NCI-H345 treated with DMSO at 0.1 percent for 48 hours (cell line): ENCODE results near the gene HAUS8.
A peak's percentile ranks its signal among the peaks of the same experiment; 100 is the strongest.
"Not testable (repeated sequence)": the region's sequence is repeated elsewhere in the genome, so short reads cannot be mapped to it uniquely, and the experiment has no call there.

ENCODE experiments used
- DNase-seq: peaks from one replicate; lab custom pipeline; 2025; ENCODE audit not compliant: unreplicated experiment; lab: John Stamatoyannopoulos, UW

The HAUS8 gene

GRCh38 chr19:17075035-17075863 lies at the start of gene HAUS8, which contains the start of gene MYO9B:
Gene HAUS8 (minus strand): TSS chr19:17075452. CDS start chr19:17075422, 30 bp downstream.
Gene MYO9B (plus strand): TSS chr19:17075777. CDS start chr19:17101718, 25,941 bp downstream.
- DNase-seq, result peak; percentile 87

GRCh38 chr19:17124025-17124424 lies 48.8 kb upstream of the HAUS8 start:
- no peak for DNase-seq

GRCh38 chr19:17123041-17123440 lies 47.8 kb upstream of the HAUS8 start:
- DNase-seq, result no peak

GRCh38 chr19:17121736-17122293 lies 46.6 kb upstream of the HAUS8 start:
- DNase-seq, result no peak

- no peak for DNase-seq
These were observed 43.7 kb upstream of the HAUS8 start for GRCh38 chr19:17118957-17119356.

GRCh38 chr19:17116996-17117702 lies 41.9 kb upstream of the HAUS8 start:
- DNase-seq, result no peak

GRCh38 chr19:17114414-17114831 lies 39.2 kb upstream of the HAUS8 start:
- DNase-seq, result no peak

GRCh38 chr19:17113127-17113785 lies 38.0 kb upstream of the HAUS8 start:
- no peak for DNase-seq

- no peak for DNase-seq
These were observed 37.4 kb upstream of the HAUS8 start for GRCh38 chr19:17112700-17113099.

- DNase-seq, result no peak
These were observed 37.0 kb upstream of the HAUS8 start for GRCh38 chr19:17112271-17112670.

- DNase-seq, result no peak
These were observed 36.5 kb upstream of the HAUS8 start for GRCh38 chr19:17111766-17112165.

GRCh38 chr19:17110599-17110966 lies 35.3 kb upstream of the HAUS8 start:
- DNase-seq, result no peak

GRCh38 chr19:17109962-17110598 lies 34.8 kb upstream of the HAUS8 start:
- DNase-seq, result no peak

GRCh38 chr19:17109300-17109699 lies 34.0 kb upstream of the HAUS8 start:
- no peak for DNase-seq

GRCh38 chr19:17108453-17108784 lies 33.2 kb upstream of the HAUS8 start:
- no peak for DNase-seq

GRCh38 chr19:17107546-17108452 lies 32.5 kb upstream of the HAUS8 start:
- no peak for DNase-seq

GRCh38 chr19:17106964-17107363 lies 31.7 kb upstream of the HAUS8 start:
- DNase-seq, result not testable (repeated sequence)

- no peak for DNase-seq
These were observed 30.3 kb upstream of the HAUS8 start for GRCh38 chr19:17105556-17105955.

- DNase-seq, result no peak
These were observed 29.4 kb upstream of the HAUS8 start for GRCh38 chr19:17104679-17105078.

- DNase-seq, result no peak
These were observed 27.9 kb upstream of the HAUS8 start for GRCh38 chr19:17103177-17103576.
